A549 (cell line): ENCODE data around the gene MBP. TPM values are rescaled to one million over a fixed set of nuclear protein-coding genes. Genes with fewer than 3 reads are reported as not detected.

ENCODE experiments used
- ATAC-seq, 2 experiments: fragments of 200-7000 bp in 1 of 2; fragments of >200 bp in 1 of 2; cut with Nextera tagmentation in 1 of 2; cut with Tn5 transposase in 1 of 2; 3 replicates each; pipeline versions ENCODE4 v1.8.0 to v1.9.1; 2018 to 2020; ENCODE audit warnings: mild to moderate bottlenecking in 1 of 2, moderate library complexity in 1 of 2
- CTCF ChIA-PET: fragments of 300-600 bp; sonication (Branson Sonifier 250); formaldehyde crosslinking; extraction: SDS; loops from one replicate; lab custom pipeline; 2021; ENCODE audit warnings: antibody characterized with exemption, inconsistent platforms; lab: Yijun Ruan, JAX
- POLR2A ChIA-PET: fragments of 350-600 bp; formaldehyde crosslinking; extraction: SDS; loops from one replicate; lab custom pipeline; 2021; ENCODE audit warnings: antibody characterized with exemption, inconsistent platforms; lab: Yijun Ruan, JAX
- DNase-seq, 2 experiments: peaks; one replicate each; pipeline versions ENCODE4 v3.0.0 to v3.0.0-alpha.2; 2011 to 2016; ENCODE audit warnings: low read depth in 1 of 2, low spot score in 1 of 2
- FAIRE-seq: peaks from 2 replicates; lab custom pipeline; 2011; peaks lifted over from hg19 to GRCh38; lab: Jason Lieb, UNC
- H3K27ac ChIP-seq, 2 experiments: fragments of >200 bp; sonication (Bioruptor Twin); formaldehyde crosslinking; 3 replicates each; pipeline ENCODE4 v1.5.1; 2016 to 2017
- H3K4me1 ChIP-seq: fragments of >200 bp; sonication (Bioruptor Twin); formaldehyde crosslinking; 3 replicates; pipeline ENCODE4 v1.6.1; 2016
- H3K4me2 ChIP-seq: fragments of >200 bp; sonication (Bioruptor Twin); formaldehyde crosslinking; 3 replicates; pipeline ENCODE4 v1.6.1; 2016
- H3K4me3 ChIP-seq: fragments of >200 bp; sonication (Bioruptor Twin); formaldehyde crosslinking; 3 replicates; pipeline ENCODE4 v1.5.1; 2016
- H3K9me3 ChIP-seq: fragments of >200 bp; sonication (Bioruptor Twin); formaldehyde crosslinking; 3 replicates; pipeline ENCODE4 v1.6.1; 2016
- BHLHE40 ChIP-seq: IDR thresholded peaks from 2 replicates; pipeline ENCODE4 v1.6.1; 2012; ENCODE audit warnings: low read depth, low read length, inconsistent platforms
- CBX8 ChIP-seq: fragments of 200-600 bp; sonication (generic); IDR thresholded peaks from 2 replicates; pipeline ENCODE4 v1.6.1; 2016
- CEBPB ChIP-seq, 2 experiments: fragments of >200 bp in 1 of 2; sonication (Bioruptor Twin) in 1 of 2; formaldehyde crosslinking in 1 of 2; IDR thresholded peaks; 2 replicates each; pipeline ENCODE4 v1.6.1; 2012 to 2016
- EHMT2 ChIP-seq: fragments of 200-600 bp; sonication (generic); IDR thresholded peaks from 2 replicates; pipeline ENCODE4 v1.6.1; 2016; ENCODE audit warnings: antibody characterized with exemption, low read depth, mild to moderate bottlenecking, moderate library complexity
- ESRRA ChIP-seq: fragments of 150-350 bp; IDR thresholded peaks from 2 replicates; pipeline ENCODE4 v1.6.1; 2014; ENCODE audit warnings: mild to moderate bottlenecking, low read length, borderline replicate concordance
- FOSL2 ChIP-seq, 2 experiments: fragments of 450-650 bp in 1 of 2; fragments of >200 bp in 1 of 2; sonication (Bioruptor Twin) in 1 of 2; formaldehyde crosslinking; IDR thresholded peaks; 2 replicates each; pipeline versions ENCODE4 v1.5.0 to v1.6.1; 2016 to 2020; ENCODE audit warnings: mild to moderate bottlenecking in 1 of 2, moderate library complexity in 1 of 2
- FOXS1 ChIP-seq: fragments of 250-450 bp; sonication (Bioruptor Pico); IDR thresholded peaks from 2 replicates; pipeline ENCODE4 v1.5.0; 2020; ENCODE audit warnings: mild to moderate bottlenecking, moderate library complexity
- GATA3 ChIP-seq: IDR thresholded peaks from 2 replicates; pipeline ENCODE4 v1.6.1; 2012; ENCODE audit warnings: borderline replicate concordance
- HEYL ChIP-seq: fragments of 250-450 bp; sonication (Bioruptor Pico); IDR thresholded peaks from 2 replicates; pipeline ENCODE4 v1.8.0; 2021; ENCODE audit warnings: mild to moderate bottlenecking, moderate library complexity
- HOXB13 ChIP-seq: fragments of 250-450 bp; sonication (Bioruptor Pico); IDR thresholded peaks from 2 replicates; pipeline ENCODE4 v1.5.0; 2020; ENCODE audit warnings: low read depth, mild to moderate bottlenecking, moderate library complexity
- KDM1A ChIP-seq: fragments of 200-600 bp; sonication (generic); IDR thresholded peaks from 2 replicates; pipeline ENCODE4 v1.6.1; 2016; ENCODE audit warnings: low read depth, mild to moderate bottlenecking
- KDM5A ChIP-seq: fragments of 200-600 bp; sonication (generic); IDR thresholded peaks from 2 replicates; pipeline ENCODE4 v1.6.1; 2016; ENCODE audit warnings: antibody characterized with exemption, mild to moderate bottlenecking
- MAFK ChIP-seq: fragments of 450-650 bp; IDR thresholded peaks from 2 replicates; pipeline ENCODE4 v1.6.1; 2014; ENCODE audit not compliant: partially characterized antibody
- NR3C1 ChIP-seq: fragments of >200 bp; sonication (Bioruptor Twin); formaldehyde crosslinking; IDR thresholded peaks from 3 replicates; pipeline ENCODE4 v1.6.1; 2017
- POLR2A ChIP-seq: IDR thresholded peaks from 2 replicates; pipeline ENCODE4 v1.6.1; 2012; ENCODE audit warnings: mild to moderate bottlenecking, low read length
- POLR2AphosphoS2 ChIP-seq: conservative IDR thresholded peaks from 2 replicates; pipeline ENCODE4 v1.6.1; 2012; ENCODE audit warnings: low read length, improper control_type of control experiment, inconsistent platforms
- RFX5 ChIP-seq: fragments of 450-650 bp; IDR thresholded peaks from 2 replicates; pipeline ENCODE4 v1.7.1; 2014; ENCODE audit warnings: antibody characterized with exemption, mild to moderate bottlenecking, moderate library complexity
- SREBF2 ChIP-seq: fragments of 450-650 bp; IDR thresholded peaks from 2 replicates; pipeline ENCODE4 v1.6.1; 2014; ENCODE audit warnings: mild to moderate bottlenecking, moderate library complexity
- TFCP2L1 ChIP-seq: fragments of 250-450 bp; sonication (Bioruptor Pico); IDR thresholded peaks from 2 replicates; pipeline ENCODE4 v1.5.0; 2021; ENCODE audit warnings: mild to moderate bottlenecking
- TP53 ChIP-seq: fragments of 250-450 bp; sonication (Bioruptor Pico); IDR thresholded peaks from 2 replicates; pipeline ENCODE4 v1.5.0; 2021; ENCODE audit warnings: mild to moderate bottlenecking, moderate library complexity
- ZFP36 ChIP-seq: fragments of 450-650 bp; IDR thresholded peaks from 2 replicates; pipeline ENCODE4 v1.6.1; 2014; ENCODE audit warnings: borderline replicate concordance; ENCODE audit not compliant: partially characterized antibody
- ZNF302 ChIP-seq: fragments of 250-450 bp; sonication (Bioruptor Pico); IDR thresholded peaks from 2 replicates; pipeline ENCODE4 v1.9.0; 2021; ENCODE audit warnings: inconsistent platforms, mild to moderate bottlenecking, moderate library complexity
- ZSCAN20 ChIP-seq: fragments of 250-450 bp; sonication (Bioruptor Pico); IDR thresholded peaks from 2 replicates; pipeline ENCODE4 v1.8.0; 2022; ENCODE audit warnings: mild to moderate bottlenecking, moderate library complexity
- WGBS: methylation state at CpG from one replicate; pipeline ENCODE4 v1.1.6; 2017; ENCODE audit errors: missing lambda C conversion rate; 5-methylcytosine and 5-hydroxymethylcytosine counted together
- polyA plus RNA-seq, 4 experiments: library from polyadenylated mRNA; depleted of rRNA in 3 of 4; stranded (reverse); fragments of >200 nt; fragmentation: RNase III in 1 of 4; extraction: RNeasy Plus Mini Kit Qiagen cat#74134 plus additional on column Dnase treatment in 1 of 4; gene quantifications; 2 replicates in 3 of 4; 3 replicates in 1 of 4; pipeline ENCODE4 v1.2.3, GENCODE V29; 2011 to 2017
- TF ChIP-seq, protein P1 (sequence below): fragments of 250-450 bp; sonication (Bioruptor Pico); IDR thresholded peaks from 2 replicates; pipeline ENCODE4 v1.5.0; 2021; ENCODE audit warnings: mild to moderate bottlenecking, moderate library complexity, borderline replicate concordance
- TF ChIP-seq, protein P2 (sequence below): fragments of 450-650 bp; IDR thresholded peaks from 2 replicates; pipeline ENCODE4 v1.6.1; 2014; ENCODE audit warnings: antibody characterized with exemption
- TF ChIP-seq, protein P3 (sequence below): fragments of 250-450 bp; sonication (Bioruptor Pico); IDR thresholded peaks from 2 replicates; pipeline ENCODE4 v1.5.0; 2020; ENCODE audit warnings: low read depth, mild to moderate bottlenecking, moderate library complexity
- TF ChIP-seq, protein P4 (sequence below): IDR thresholded peaks from 2 replicates; pipeline ENCODE4 v1.6.1; 2012
- TF ChIP-seq, protein P5 (sequence below): fragments of 150-350 bp; IDR thresholded peaks from 2 replicates; pipeline ENCODE4 v1.6.1; 2014; ENCODE audit warnings: low read depth, mild to moderate bottlenecking, low read length

Gene MBP
- polyA plus RNA-seq, 2 of the 4 experiments (the other 2 are of a cell fraction), result 8.6 to 33.1 TPM

DNA sequence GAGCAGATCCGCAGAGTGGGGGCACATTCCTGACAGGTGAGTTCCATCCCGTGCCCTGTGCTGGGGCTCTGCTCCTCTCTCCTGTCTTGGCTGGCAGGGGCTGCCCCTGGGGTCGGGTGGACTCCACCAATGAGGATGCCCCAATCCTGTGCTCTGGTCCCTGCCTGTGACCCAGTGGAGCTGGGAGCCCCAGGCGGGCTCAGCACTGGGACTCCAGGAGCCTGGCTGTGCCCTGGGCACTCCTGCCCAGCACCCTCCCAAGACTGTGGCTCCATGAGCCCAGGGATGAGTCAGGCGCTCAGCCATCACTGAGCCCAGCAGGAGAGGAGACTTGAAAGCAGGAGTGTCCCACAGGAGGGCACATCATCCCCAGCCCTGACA, 53.9 kb downstream of the MBP start:
- Histone ChIP-seq H3K4me2 (peak overlapping the region; percentile 37), H3K4me3 (no peak overlapping the region), H3K27ac (peak overlapping the region; percentile 45 to 74; a peak in 5 of 6 replicates), H3K4me1 (peaks cover 43% of the 10 kb centered on the region), H3K9me3 (no peaks in the 10 kb centered on the region)
- ChIA-PET POLR2A (no interaction called here), CTCF (interaction anchor here (1.0 to 1.5 kb wide), 2 partner anchors 10 to 133 kb away, joined by 4 to 5 read pairs; no protein-coding TSS in a partner anchor)
- no peak for DNase-seq
- no CpG with 5 or more reads among the region's 5 CpGs for WGBS
- no peak for FAIRE-seq
- no peak for TF ChIP-seq ZSCAN20 (CRISPR knock-in tag)
- TF ChIP-seq TFCP2L1 (CRISPR knock-in tag), result no peak
- TF ChIP-seq, protein P1, sequence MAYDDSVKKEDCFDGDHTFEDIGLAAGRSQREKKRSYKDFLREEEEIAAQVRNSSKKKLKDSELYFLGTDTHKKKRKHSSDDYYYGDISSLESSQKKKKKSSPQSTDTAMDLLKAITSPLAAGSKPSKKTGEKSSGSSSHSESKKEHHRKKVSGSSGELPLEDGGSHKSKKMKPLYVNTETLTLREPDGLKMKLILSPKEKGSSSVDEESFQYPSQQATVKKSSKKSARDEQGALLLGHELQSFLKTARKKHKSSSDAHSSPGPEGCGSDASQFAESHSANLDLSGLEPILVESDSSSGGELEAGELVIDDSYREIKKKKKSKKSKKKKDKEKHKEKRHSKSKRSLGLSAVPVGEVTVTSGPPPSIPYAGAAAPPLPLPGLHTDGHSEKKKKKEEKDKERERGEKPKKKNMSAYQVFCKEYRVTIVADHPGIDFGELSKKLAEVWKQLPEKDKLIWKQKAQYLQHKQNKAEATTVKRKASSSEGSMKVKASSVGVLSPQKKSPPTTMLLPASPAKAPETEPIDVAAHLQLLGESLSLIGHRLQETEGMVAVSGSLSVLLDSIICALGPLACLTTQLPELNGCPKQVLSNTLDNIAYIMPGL (CRISPR knock-in tag), result no peak
- TF ChIP-seq KDM1A, result no peak
- TF ChIP-seq CEBPB (IDR thresholded peaks at IDR 0.05), result no peak
- no peak for TF ChIP-seq ZNF302 (CRISPR knock-in tag)
- TF ChIP-seq, protein P2, sequence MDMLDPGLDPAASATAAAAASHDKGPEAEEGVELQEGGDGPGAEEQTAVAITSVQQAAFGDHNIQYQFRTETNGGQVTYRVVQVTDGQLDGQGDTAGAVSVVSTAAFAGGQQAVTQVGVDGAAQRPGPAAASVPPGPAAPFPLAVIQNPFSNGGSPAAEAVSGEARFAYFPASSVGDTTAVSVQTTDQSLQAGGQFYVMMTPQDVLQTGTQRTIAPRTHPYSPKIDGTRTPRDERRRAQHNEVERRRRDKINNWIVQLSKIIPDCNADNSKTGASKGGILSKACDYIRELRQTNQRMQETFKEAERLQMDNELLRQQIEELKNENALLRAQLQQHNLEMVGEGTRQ, result no peak
- TF ChIP-seq MAFK, result no peak
- TF ChIP-seq POLR2A, result no peak
- no peak for TF ChIP-seq GATA3
- TF ChIP-seq, protein P3, sequence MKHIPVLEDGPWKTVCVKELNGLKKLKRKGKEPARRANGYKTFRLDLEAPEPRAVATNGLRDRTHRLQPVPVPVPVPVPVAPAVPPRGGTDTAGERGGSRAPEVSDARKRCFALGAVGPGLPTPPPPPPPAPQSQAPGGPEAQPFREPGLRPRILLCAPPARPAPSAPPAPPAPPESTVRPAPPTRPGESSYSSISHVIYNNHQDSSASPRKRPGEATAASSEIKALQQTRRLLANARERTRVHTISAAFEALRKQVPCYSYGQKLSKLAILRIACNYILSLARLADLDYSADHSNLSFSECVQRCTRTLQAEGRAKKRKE (CRISPR knock-in tag), result no peak
- no peak for TF ChIP-seq TP53 (CRISPR knock-in tag)
- no peak for TF ChIP-seq ZFP36
- no peak for TF ChIP-seq RFX5
- no peak for TF ChIP-seq POLR2AphosphoS2
- TF ChIP-seq FOXS1, result no peak
- peak; percentile 62 to 68; a peak in 4 of 6 replicates for ATAC-seq

DNA sequence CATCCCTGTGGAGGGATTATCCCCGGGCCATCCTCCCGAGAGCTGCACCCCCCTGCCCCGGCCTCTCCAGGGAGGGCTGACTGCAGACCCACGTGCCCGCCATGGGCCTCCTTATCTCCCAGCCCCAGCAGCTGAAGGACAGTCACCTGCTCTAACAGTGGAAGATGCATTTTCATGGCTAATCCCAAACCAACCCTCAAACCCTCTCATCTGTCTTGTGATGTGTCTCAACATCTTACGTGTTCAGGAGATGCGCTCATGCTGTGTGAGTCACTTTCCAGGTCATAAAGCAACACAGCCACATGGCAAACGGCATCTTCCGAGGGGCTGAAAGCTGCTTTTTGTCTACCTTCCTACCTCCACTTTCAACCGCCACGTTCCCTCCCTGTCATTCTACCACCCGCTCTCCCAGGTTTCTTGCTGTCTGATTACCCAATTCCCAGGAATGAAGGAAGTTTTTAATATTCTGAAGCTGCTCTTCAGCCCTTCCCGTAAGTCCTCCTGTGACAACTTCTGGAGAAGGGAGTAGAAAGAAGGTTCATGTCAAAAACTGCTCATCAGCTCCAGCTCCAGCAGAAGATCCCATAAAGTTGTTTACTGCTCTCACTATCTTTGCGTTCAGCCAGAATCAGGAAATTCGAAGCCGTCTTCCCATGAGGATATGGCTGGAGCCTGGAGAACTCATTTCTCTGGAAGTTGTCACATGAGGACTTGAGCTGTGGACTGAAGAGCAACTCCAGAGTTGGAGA, 54.5 kb downstream of the MBP start:
- 90% methylated on average over 16 of the region's 16 CpGs for WGBS
- DNase-seq (no peak), FAIRE-seq (no peak), ATAC-seq (peak; percentile 30 to 31; a peak in 1 of 6 replicates)
- H3K27ac ChIP-seq, result peak overlapping the region; percentile 8 to 74; a peak in 4 of 6 replicates
- H3K4me1 ChIP-seq, result peaks cover 49% of the 10 kb centered on the region
- peak overlapping the region; percentile 37; the same call in 1 of the 3 replicates for H3K4me2 ChIP-seq
- TF ChIP-seq EHMT2 (no peak), CBX8 (no peak), ESRRA (no peak), TFCP2L1 (CRISPR knock-in tag) (no peak), SREBF2 (no peak), NR3C1 (no peak), HEYL (CRISPR knock-in tag) (no peak), FOSL2 (IDR thresholded peaks at IDR 0.05) (no peak), FOSL2 (CRISPR knock-in tag; IDR thresholded peaks at IDR 0.05) (no peak), KDM5A (no peak), BHLHE40 (no peak), HOXB13 (CRISPR knock-in tag) (no peak)
- TF ChIP-seq, protein P4, sequence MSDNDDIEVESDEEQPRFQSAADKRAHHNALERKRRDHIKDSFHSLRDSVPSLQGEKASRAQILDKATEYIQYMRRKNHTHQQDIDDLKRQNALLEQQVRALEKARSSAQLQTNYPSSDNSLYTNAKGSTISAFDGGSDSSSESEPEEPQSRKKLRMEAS, result no peak
- TF ChIP-seq, protein P5, sequence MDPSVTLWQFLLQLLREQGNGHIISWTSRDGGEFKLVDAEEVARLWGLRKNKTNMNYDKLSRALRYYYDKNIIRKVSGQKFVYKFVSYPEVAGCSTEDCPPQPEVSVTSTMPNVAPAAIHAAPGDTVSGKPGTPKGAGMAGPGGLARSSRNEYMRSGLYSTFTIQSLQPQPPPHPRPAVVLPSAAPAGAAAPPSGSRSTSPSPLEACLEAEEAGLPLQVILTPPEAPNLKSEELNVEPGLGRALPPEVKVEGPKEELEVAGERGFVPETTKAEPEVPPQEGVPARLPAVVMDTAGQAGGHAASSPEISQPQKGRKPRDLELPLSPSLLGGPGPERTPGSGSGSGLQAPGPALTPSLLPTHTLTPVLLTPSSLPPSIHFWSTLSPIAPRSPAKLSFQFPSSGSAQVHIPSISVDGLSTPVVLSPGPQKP, result no peak
- no peak overlapping the region for H3K4me3 ChIP-seq
- POLR2A ChIA-PET, result no interaction called here
- no peaks in the 10 kb centered on the region for H3K9me3 ChIP-seq
- CTCF ChIA-PET, result interaction anchor here (1.5 kb wide), 1 partner anchor 134 kb away, joined by 5 read pairs; no protein-coding TSS in a partner anchor
